ENCODE measurements around the gene TMEM87B. TPM values are rescaled to one million over a fixed set of nuclear protein-coding genes. Genes with fewer than 3 reads are reported as not detected.

TMEM87B gene
- total RNA-seq, 1 donor from 2014 or later = 30.3 TPM

DNA sequence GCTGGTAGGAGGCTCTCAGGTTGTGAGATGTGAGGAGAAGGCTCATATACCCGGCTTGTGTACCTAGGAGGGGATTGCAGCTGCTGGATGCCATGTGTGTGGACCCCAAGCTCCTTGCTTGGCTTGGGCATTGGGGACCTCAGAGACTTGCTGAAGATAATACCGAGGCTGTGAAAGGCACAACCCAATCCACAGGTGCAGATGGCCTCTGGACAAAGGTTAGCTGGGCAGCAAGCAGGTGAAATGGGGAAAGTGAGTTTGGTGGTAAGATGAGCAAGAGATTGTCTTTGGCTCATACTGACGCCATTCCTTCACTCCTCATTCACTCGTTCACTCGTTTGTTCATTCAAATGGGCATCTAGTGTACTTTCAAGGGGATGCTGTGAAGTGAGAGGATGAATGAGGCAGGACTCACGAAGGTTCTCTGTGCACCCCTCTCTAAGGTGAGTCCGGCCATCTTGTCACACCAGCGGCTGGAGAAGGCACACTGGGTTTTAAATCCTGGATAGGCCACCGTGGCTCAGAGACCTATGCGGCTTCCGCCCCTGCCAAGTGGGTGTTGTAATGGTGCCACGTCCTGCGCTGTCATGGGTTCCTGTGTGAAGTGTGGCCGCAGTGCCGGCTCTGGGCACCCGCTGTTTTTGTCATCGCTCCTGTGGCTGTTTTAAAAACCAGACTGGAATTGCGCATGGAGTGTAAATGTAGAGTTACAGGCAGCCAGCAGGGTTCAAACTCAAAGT lies 96.8 kb downstream of the TMEM87B start:
- H3K36me3 ChIP-seq (ENCODE audit: control insufficient read depth in 3 of 3, insufficient read depth in 3 of 3, low read length in 3 of 3) = no peaks in the 10 kb centered on the region
- H3K4me1 ChIP-seq (ENCODE audit: control insufficient read depth in 3 of 3, insufficient read depth in 3 of 3, low read length in 3 of 3) = peaks cover 21 to 35% (median 22%) of the 10 kb centered on the region in 3 donors
- H3K27ac ChIP-seq (ENCODE audit: low read depth, low read length) = no peak overlapping the region
- H3K9ac ChIP-seq (ENCODE audit: low read depth in 1 of 3, low read length in 3 of 3) = no peak overlapping the region
- no peak overlapping the region for H3K4me3 ChIP-seq (ENCODE audit: low read length in 3 of 3)
- no peaks in the 10 kb centered on the region for H3K9me3 ChIP-seq (ENCODE audit: control insufficient read depth in 3 of 3, low read length in 3 of 3)
- peaks cover 0 to 28% (median 18%) of the 10 kb centered on the region in 3 donors for H3K27me3 ChIP-seq (ENCODE audit: control insufficient read depth in 3 of 3, insufficient read depth in 3 of 3, low read length in 3 of 3)

DNA sequence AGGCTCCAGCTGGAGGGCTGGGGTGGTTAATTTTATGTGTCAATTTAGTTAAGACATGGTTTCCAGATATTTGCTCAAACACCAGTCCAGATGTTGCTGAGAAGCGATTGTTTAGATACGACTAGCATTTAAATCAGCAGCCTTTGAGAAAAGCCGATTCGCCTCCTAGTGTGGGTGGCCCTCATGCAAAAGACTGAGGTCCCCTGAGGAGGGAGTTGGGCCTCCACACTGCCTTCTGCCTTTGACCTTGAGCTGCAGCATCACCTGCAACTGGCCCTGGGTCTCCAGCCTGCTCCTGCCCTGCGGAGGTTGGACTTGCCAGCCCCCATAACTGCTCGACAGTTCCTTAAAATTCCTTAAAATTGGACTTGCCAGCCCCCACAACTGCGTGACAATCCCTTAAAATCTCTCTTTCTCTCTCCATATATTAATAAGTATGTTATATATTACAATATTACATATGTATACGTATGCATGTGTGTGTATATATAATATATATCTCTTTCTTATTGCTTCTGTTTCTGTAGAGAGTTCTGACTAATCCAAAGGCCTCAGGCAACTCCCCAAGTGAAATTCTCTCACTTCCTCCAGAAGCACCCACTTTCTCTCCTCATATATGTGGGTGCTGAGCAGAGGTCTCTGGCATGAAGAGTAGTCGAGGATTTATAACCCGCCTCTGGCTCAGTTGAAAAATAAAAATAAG lies 97.6 kb downstream of the TMEM87B start:
- Histone ChIP-seq H3K9ac (ENCODE audit: low read depth in 1 of 3, low read length in 3 of 3) (no peak overlapping the region), H3K4me1 (ENCODE audit: control insufficient read depth in 3 of 3, insufficient read depth in 3 of 3, low read length in 3 of 3) (peaks cover 21 to 32% (median 22%) of the 10 kb centered on the region in 3 donors), H3K27ac (ENCODE audit: low read depth, low read length) (no peak overlapping the region)

DNA sequence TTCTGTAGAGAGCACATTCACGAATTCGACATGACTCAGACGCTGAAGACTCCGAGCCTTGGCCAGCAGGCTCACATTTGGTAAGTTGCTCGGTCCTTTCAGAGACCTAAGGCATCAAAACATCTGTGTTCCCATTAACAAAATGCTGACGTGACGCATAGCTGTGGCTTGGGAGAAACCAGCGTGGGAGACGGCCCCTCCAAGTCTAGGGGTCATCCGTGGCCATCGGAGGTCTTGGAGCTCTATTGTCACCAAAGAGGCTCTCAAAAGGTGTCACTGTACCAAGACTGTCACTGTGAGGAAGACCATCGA lies 98.1 kb downstream of the TMEM87B start:
- no peaks in the 10 kb centered on the region for H3K36me3 ChIP-seq (ENCODE audit: control insufficient read depth in 3 of 3, insufficient read depth in 3 of 3, low read length in 3 of 3)
- peak overlapping the region; percentile 41 for H3K27ac ChIP-seq (ENCODE audit: low read depth, low read length)
- no peak overlapping the region for H3K9ac ChIP-seq (ENCODE audit: low read depth in 1 of 3, low read length in 3 of 3)
- H3K9me3 ChIP-seq (ENCODE audit: control insufficient read depth in 3 of 3, low read length in 3 of 3) = no peaks in the 10 kb centered on the region
- peaks cover 21 to 32% (median 22%) of the 10 kb centered on the region in 3 donors for H3K4me1 ChIP-seq (ENCODE audit: control insufficient read depth in 3 of 3, insufficient read depth in 3 of 3, low read length in 3 of 3)
- H3K4me3 ChIP-seq (ENCODE audit: low read length in 3 of 3) = no peak overlapping the region
- peaks cover 0 to 20% (median 18%) of the 10 kb centered on the region in 3 donors for H3K27me3 ChIP-seq (ENCODE audit: control insufficient read depth in 3 of 3, insufficient read depth in 3 of 3, low read length in 3 of 3)

More for the DNA sequence above, 97.6 kb downstream of the TMEM87B start:
- Histone ChIP-seq H3K27me3 (ENCODE audit: control insufficient read depth in 3 of 3, insufficient read depth in 3 of 3, low read length in 3 of 3) (peaks cover 0 to 25% (median 18%) of the 10 kb centered on the region in 3 donors), H3K36me3 (ENCODE audit: control insufficient read depth in 3 of 3, insufficient read depth in 3 of 3, low read length in 3 of 3) (no peaks in the 10 kb centered on the region), H3K4me3 (ENCODE audit: low read length in 3 of 3) (no peak overlapping the region), H3K9me3 (ENCODE audit: control insufficient read depth in 3 of 3, low read length in 3 of 3) (no peaks in the 10 kb centered on the region)

DNA sequence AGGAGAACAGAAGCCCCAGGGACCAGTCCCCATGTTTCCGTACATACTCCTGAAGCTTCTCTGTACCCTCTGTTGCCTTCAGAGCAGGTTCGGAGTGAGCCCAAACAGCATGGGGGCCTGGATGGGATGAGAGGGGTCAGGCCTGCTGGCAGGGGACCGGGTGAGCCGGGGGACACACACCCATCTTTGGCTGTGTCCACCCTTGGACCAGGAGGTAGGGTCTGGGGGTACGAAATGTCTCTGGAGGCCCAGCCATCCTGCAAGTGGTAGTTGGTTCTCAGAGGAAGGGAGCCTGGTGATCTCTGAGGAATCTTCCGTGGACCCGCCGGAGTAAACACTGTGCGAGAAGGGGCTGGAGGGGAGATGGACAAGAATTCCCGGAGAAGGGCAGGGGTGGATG lies 98.4 kb downstream of the TMEM87B start:
- H3K9me3 ChIP-seq (ENCODE audit: control insufficient read depth in 3 of 3, low read length in 3 of 3) = no peaks in the 10 kb centered on the region
- peak overlapping the region; percentile 41 for H3K27ac ChIP-seq (ENCODE audit: low read depth, low read length)
- peaks cover 19 to 31% (median 21%) of the 10 kb centered on the region in 3 donors for H3K4me1 ChIP-seq (ENCODE audit: control insufficient read depth in 3 of 3, insufficient read depth in 3 of 3, low read length in 3 of 3)
- no peaks in the 10 kb centered on the region for H3K36me3 ChIP-seq (ENCODE audit: control insufficient read depth in 3 of 3, insufficient read depth in 3 of 3, low read length in 3 of 3)
- H3K9ac ChIP-seq (ENCODE audit: low read depth in 1 of 3, low read length in 3 of 3) = no peak overlapping the region
- peaks cover 0 to 20% (median 18%) of the 10 kb centered on the region in 3 donors for H3K27me3 ChIP-seq (ENCODE audit: control insufficient read depth in 3 of 3, insufficient read depth in 3 of 3, low read length in 3 of 3)
- H3K4me3 ChIP-seq (ENCODE audit: low read length in 3 of 3) = no peak overlapping the region

DNA sequence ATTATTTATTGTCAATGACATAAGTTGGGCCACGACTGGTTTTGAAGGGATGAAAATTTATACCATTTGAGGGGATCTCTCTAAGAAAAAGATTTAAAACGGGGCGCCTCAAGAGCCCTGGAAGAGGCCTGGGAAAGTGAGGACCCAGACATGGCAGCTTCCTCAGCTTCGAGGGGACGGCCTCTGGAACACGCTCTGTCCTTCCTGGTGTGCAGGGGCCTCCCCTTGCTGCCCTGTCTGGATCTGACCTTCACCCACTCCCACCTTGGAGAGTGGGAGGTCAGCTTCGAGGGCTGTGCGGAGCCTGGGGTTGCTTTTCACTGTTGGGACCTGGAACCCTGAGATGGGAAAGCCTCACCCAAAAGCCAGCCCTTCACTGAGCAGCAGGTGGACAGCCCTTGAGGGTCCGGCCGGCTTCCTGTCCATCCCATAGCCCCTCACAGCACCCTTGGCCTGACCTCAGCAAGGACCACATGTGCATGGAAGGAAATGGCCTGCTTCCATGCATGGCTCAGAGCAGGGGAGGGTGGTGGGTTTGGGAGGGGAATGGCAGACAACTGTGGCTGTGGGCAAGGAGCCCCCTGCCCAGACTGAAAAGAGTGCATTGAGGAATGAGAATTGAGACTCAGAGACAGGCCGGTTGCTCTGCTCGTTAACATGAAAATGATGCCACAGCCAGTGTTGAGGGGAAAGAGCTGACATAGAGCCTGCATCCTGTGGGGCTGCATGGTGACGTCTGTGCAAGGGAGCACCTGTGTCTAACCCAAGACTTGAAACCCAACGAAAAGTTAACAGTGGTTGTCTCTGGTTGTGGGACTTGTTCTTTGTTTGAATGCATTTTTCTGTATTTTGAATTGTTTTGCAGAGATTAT lies 99.4 kb downstream of the TMEM87B start:
- H3K9me3 ChIP-seq (ENCODE audit: control insufficient read depth in 3 of 3, low read length in 3 of 3) = no peaks in the 10 kb centered on the region
- no peaks in the 10 kb centered on the region for H3K36me3 ChIP-seq (ENCODE audit: control insufficient read depth in 3 of 3, insufficient read depth in 3 of 3, low read length in 3 of 3)
- no peak overlapping the region for H3K4me3 ChIP-seq (ENCODE audit: low read length in 3 of 3)
- no peak overlapping the region for H3K9ac ChIP-seq (ENCODE audit: low read depth in 1 of 3, low read length in 3 of 3)
- peaks cover 0 to 20% (median 15%) of the 10 kb centered on the region in 3 donors for H3K27me3 ChIP-seq (ENCODE audit: control insufficient read depth in 3 of 3, insufficient read depth in 3 of 3, low read length in 3 of 3)
- no peak overlapping the region for H3K27ac ChIP-seq (ENCODE audit: low read depth, low read length)
- H3K4me1 ChIP-seq (ENCODE audit: control insufficient read depth in 3 of 3, insufficient read depth in 3 of 3, low read length in 3 of 3) = peaks cover 11 to 25% (median 14%) of the 10 kb centered on the region in 3 donors

DNA sequence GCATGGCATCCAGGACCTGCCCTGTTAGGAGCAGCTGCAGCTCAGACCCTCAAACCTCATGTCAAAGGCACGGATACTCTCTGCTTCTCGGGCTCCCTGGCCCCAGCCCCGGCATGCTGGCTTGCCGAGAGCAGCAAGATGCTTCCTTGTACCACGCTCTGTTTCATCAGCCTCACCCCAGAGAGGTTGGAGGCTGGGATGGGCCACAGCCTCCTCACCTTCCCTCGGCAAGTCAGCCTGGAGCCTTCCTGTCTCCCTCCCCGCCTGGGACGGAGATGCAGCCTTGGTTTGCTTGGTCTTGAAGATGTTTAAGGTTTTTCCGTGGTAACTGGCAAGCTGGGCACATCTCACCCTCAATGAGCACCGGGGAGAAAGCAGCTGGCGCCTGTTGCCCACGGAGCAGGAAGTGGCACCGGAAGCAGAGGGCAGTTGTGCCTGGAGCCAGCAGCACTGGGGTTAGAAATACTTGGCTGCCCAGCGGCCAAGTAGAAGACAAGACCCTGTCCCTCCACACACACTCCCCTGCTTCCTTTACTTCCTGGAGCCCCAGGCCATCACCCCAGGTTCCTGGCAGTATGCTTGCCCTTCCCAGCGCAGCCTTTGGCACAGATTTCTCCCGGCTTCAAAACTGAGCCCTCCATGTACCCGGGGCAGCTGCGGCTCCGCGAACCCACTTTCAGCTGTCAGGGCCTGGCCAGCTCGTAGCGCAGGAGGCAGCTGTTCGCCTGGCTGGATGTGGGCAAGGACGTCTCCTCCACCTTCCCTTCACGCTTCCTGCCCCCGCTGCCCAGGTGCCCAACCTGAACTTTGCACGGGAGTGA lies 100.5 kb downstream of the TMEM87B start:
- Histone ChIP-seq H3K4me3 (ENCODE audit: low read length in 3 of 3) (peak overlapping the region; percentile 43 to 56 (median 52)), H3K4me1 (ENCODE audit: control insufficient read depth in 3 of 3, insufficient read depth in 3 of 3, low read length in 3 of 3) (peaks cover 8 to 16% (median 9%) of the 10 kb centered on the region in 3 donors), H3K36me3 (ENCODE audit: control insufficient read depth in 3 of 3, insufficient read depth in 3 of 3, low read length in 3 of 3) (no peaks in the 10 kb centered on the region), H3K27me3 (ENCODE audit: control insufficient read depth in 3 of 3, insufficient read depth in 3 of 3, low read length in 3 of 3) (peaks cover 0 to 20% (median 15%) of the 10 kb centered on the region in 3 donors), H3K9me3 (ENCODE audit: control insufficient read depth in 3 of 3, low read length in 3 of 3) (no peaks in the 10 kb centered on the region), H3K9ac (ENCODE audit: low read depth in 1 of 3, low read length in 3 of 3) (peak overlapping the region in 1 of 3 donors; percentile 51), H3K27ac (ENCODE audit: low read depth, low read length) (no peak overlapping the region)

DNA sequence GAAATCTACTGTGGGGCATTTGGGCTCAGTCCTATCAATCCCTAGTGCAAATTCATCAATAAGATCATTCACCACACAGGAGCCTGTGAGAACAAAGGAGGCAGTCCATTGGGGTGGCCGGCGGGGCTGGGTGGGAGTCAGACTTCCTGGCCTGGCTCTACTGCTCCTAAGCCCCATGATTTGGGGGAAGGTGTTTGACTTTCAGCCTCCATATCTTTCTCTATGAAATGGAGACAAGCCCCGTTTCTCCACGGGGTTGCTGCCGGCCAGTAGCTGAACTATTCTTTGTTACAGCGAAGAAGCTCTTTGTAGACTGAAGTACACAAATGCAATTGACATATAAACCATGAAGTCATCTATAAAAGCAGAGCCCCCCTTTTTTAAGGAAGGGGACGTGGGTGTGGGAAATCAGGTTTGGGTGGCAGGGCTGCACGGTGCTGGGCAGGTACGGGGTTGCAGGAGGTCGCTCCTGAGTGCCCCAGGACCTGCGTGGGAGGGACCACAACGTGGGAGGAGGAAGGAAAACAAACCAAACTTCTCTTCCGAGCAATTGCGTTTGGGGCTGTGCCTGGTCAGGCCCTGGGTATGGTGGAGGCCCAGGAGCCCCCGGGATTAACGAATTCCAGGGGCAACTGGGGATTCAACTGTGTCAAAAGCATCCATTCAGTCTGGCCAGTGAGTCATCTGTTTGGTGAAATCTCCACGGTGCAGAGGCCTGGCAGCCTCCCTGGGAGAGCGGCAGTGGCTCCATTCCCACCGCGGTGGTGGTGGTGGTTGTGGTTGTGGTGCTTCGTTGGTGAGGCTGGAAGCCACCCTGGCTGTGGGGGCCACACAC lies 101.3 kb downstream of the TMEM87B start:
- no peaks in the 10 kb centered on the region for H3K9me3 ChIP-seq (ENCODE audit: control insufficient read depth in 3 of 3, low read length in 3 of 3)
- no peak overlapping the region for H3K9ac ChIP-seq (ENCODE audit: low read depth in 1 of 3, low read length in 3 of 3)
- H3K27ac ChIP-seq (ENCODE audit: low read depth, low read length) = no peak overlapping the region

DNA sequence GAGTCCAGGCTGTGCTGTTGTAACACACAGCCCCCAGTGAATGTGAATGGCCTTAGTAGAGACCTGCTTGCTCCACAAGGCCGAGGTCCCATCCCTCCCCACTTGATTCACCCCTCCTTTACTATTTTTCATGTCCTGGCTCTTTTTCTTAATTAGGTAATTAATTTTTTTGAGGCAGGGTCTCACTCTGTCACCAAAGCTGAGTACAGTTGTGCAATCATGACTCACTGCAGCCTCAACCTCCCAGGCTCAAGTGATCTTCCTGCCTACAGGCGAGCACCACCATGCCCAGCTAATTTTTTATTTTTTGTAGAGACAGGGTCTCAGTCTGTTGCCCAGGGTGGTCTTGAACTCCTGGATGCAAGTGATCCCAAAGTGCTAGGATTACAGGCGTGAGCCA lies 102.4 kb downstream of the TMEM87B start:
- Histone ChIP-seq H3K9ac (ENCODE audit: low read depth in 1 of 3, low read length in 3 of 3) (no peak overlapping the region), H3K9me3 (ENCODE audit: control insufficient read depth in 3 of 3, low read length in 3 of 3) (no peaks in the 10 kb centered on the region), H3K36me3 (ENCODE audit: control insufficient read depth in 3 of 3, insufficient read depth in 3 of 3, low read length in 3 of 3) (no peaks in the 10 kb centered on the region), H3K4me3 (ENCODE audit: low read length in 3 of 3) (no peak overlapping the region), H3K27ac (ENCODE audit: low read depth, low read length) (no peak overlapping the region), H3K27me3 (ENCODE audit: control insufficient read depth in 3 of 3, insufficient read depth in 3 of 3, low read length in 3 of 3) (peaks cover 0 to 20% (median 15%) of the 10 kb centered on the region in 3 donors), H3K4me1 (ENCODE audit: control insufficient read depth in 3 of 3, insufficient read depth in 3 of 3, low read length in 3 of 3) (peaks cover 8 to 16% (median 9%) of the 10 kb centered on the region in 3 donors)

More for the DNA sequence above, 101.3 kb downstream of the TMEM87B start:
- peaks cover 8 to 16% (median 9%) of the 10 kb centered on the region in 3 donors for H3K4me1 ChIP-seq (ENCODE audit: control insufficient read depth in 3 of 3, insufficient read depth in 3 of 3, low read length in 3 of 3)
- peak overlapping the region; percentile 43 to 56 (median 52) for H3K4me3 ChIP-seq (ENCODE audit: low read length in 3 of 3)
- H3K27me3 ChIP-seq (ENCODE audit: control insufficient read depth in 3 of 3, insufficient read depth in 3 of 3, low read length in 3 of 3) = peaks cover 0 to 20% (median 15%) of the 10 kb centered on the region in 3 donors
- no peaks in the 10 kb centered on the region for H3K36me3 ChIP-seq (ENCODE audit: control insufficient read depth in 3 of 3, insufficient read depth in 3 of 3, low read length in 3 of 3)
